Upper lobe of left lung (tissue), 6 donors: ENCODE data around the gene PIF1. TPM values are rescaled to one million over a fixed set of nuclear protein-coding genes. Genes with fewer than 3 reads are reported as not detected.
"Not testable (repeated sequence)": the region's sequence is repeated elsewhere in the genome, so short reads cannot be mapped to it uniquely, and the experiment has no call there.

Source experiments
- ATAC-seq, 2 donors: fragments of 200-7000 bp; cut with Tn5 transposase; one replicate each; pipeline ENCODE4 v1.9.1; 2022; ENCODE audit warnings: mild to moderate bottlenecking in 2 of 2, moderate library complexity in 2 of 2; ENCODE audit not compliant: low FRiP score in 2 of 2
- DNase-seq, 2 donors: peaks; one replicate each; pipeline ENCODE4 v3.0.0-alpha.2; 2019 to 2020
- H3K27ac ChIP-seq, 4 donors: fragments of 200-600 bp; sonication (generic); one replicate each; pipeline ENCODE4 v1.5.1; 2016 to 2019
- H3K27me3 ChIP-seq, 4 donors: fragments of 200-600 bp; sonication (generic); one replicate each; pipeline ENCODE4 v1.5.1; 2017 to 2019
- H3K36me3 ChIP-seq, 4 donors: fragments of 200-600 bp; sonication (generic); one replicate each; pipeline ENCODE4 v1.5.1; 2016 to 2019
- H3K4me1 ChIP-seq, 4 donors: fragments of 200-600 bp; sonication (generic); one replicate each; pipeline ENCODE4 v1.5.1; 2018 to 2019
- H3K4me3 ChIP-seq, 4 donors: fragments of 200-600 bp; sonication (generic); one replicate each; pipeline ENCODE4 v1.5.1; 2017 to 2019; ENCODE audit warnings: mild to moderate bottlenecking in 2 of 4, moderate library complexity in 1 of 4
- H3K9me3 ChIP-seq, 4 donors: fragments of 200-600 bp; sonication (generic); one replicate each; pipeline ENCODE4 v1.5.1; 2018 to 2019
- CTCF ChIP-seq, 6 experiments: fragments of 450-650 bp in 4 of 6; fragments of 200-600 bp in 2 of 6; sonication (generic) in 2 of 6; IDR thresholded peaks; one replicate each; pipeline ENCODE4 v1.5.1; 2016 to 2019; ENCODE audit warnings: antibody characterized with exemption in 6 of 6
- EP300 ChIP-seq, 4 donors: sonication (generic); formaldehyde crosslinking; IDR thresholded peaks; one replicate each; pipeline ENCODE4 v1.5.1; 2017; ENCODE audit warnings: antibody characterized with exemption in 4 of 4, control low read depth in 2 of 4
- POLR2A ChIP-seq, 4 donors: fragments of 450-650 bp; IDR thresholded peaks; one replicate each; pipeline ENCODE4 v1.5.1; 2016 to 2017; ENCODE audit warnings: antibody characterized with exemption in 4 of 4, mild to moderate bottlenecking in 2 of 4
- POLR2AphosphoS5 ChIP-seq, 2 donors: sonication (generic); formaldehyde crosslinking; IDR thresholded peaks; one replicate each; pipeline ENCODE4 v1.5.1; 2017; ENCODE audit warnings: antibody characterized with exemption in 2 of 2
- WGBS, 2 donors: methylation state at CpG; one replicate each; pipeline ENCODE4 v1.1.5; 2017 to 2018; 5-methylcytosine and 5-hydroxymethylcytosine counted together
- total RNA-seq, 6 donors: library from RNA; depleted of rRNA in 4 of 6; stranded (reverse); fragments of >200 nt in 4 of 6; gene quantifications; one replicate each; pipeline versions ENCODE4 v1.1.0 to v1.2.1, GENCODE V29; 2016 to 2021
- donor health status: DM: no; HTN: no; CAD: no; lungs with moderate emphysema.
- donor health status: DM: no; HTN: yes; CAD: no; lungs with severe emphysema.

Gene PIF1
- total RNA-seq, 6 donors from 2014 or later, result 0.61 to 6.2 (median 1.1) TPM

DNA sequence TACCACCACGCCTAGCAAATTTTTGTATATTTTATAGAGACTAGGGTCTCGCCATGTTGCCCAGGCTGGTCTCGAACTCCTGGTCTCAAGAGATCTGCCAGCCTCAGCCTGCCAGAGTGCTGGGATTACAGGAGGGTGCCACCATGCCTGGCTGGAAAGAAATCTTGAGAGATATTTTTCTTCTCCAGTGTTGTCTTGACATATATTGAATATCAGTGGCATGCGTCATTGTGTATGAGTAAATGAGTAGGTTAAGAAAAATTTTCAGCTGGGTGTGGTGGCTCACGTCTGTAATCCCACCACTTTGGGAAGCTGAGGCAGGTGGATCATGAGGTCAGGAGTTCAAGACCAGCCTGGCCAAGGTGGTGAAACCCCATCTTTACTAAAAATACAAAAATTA, 3.5 kb upstream of the PIF1 start:
- ATAC-seq, result no peak
- H3K36me3 ChIP-seq, result no peaks in the 10 kb centered on the region
- H3K27me3 ChIP-seq, result peaks cover 0 to 4% (median under 1%) of the 10 kb centered on the region in 4 donors
- WGBS, 2 donors, result 92 to 96% methylated on average over 5 of the region's 5 CpGs
- H3K4me3 ChIP-seq, result no peak overlapping the region
- H3K4me1 ChIP-seq, result peaks cover 13 to 19% (median 18%) of the 10 kb centered on the region in 4 donors
- DNase-seq, result no peak
- no peaks in the 10 kb centered on the region for H3K9me3 ChIP-seq
- H3K27ac ChIP-seq, result no peak overlapping the region
- TF ChIP-seq POLR2AphosphoS5 (IDR thresholded peaks at IDR 0.05) (no peak), POLR2A (IDR thresholded peaks at IDR 0.05) (no peak), CTCF (IDR thresholded peaks at IDR 0.05) (no peak), EP300 (IDR thresholded peaks at IDR 0.05) (no peak)

- Histone ChIP-seq H3K9me3 (no peaks in the 10 kb centered on the region), H3K4me3 (peak overlapping the region; percentile 19 to 56 (median 47)), H3K4me1 (peaks cover 20 to 30% (median 23%) of the 10 kb centered on the region in 4 donors), H3K27me3 (peaks cover 0 to 6% (median 3%) of the 10 kb centered on the region in 4 donors), H3K36me3 (no peaks in the 10 kb centered on the region), H3K27ac (peak overlapping the region in 1 of 4 donors; percentile 70)
- 4 to 5% methylated on average over 12 to 15 of the region's 17 CpGs for WGBS, 2 donors
- TF ChIP-seq EP300 (IDR thresholded peaks at IDR 0.05), result no peak
- TF ChIP-seq CTCF (IDR thresholded peaks at IDR 0.05), result no peak
- TF ChIP-seq POLR2AphosphoS5 (IDR thresholded peaks at IDR 0.05), result no peak
- TF ChIP-seq POLR2A (IDR thresholded peaks at IDR 0.05), result no peak
- DNase-seq (no peak), ATAC-seq (peak in 1 of 2 donors; percentile 0)
Measured at GRCh38 chr15:64824929-64825430, 467 bp downstream of the PIF1 start.

GRCh38 chr15:64816452-64816851, 9.0 kb downstream of the PIF1 start:
- H3K4me3 ChIP-seq, result no peak overlapping the region
- H3K9me3 ChIP-seq, result no peaks in the 10 kb centered on the region
- ATAC-seq, result peak in 1 of 2 donors; percentile 25
- no peaks in the 10 kb centered on the region for H3K27me3 ChIP-seq
- no peaks in the 10 kb centered on the region for H3K4me1 ChIP-seq
- no peak for TF ChIP-seq POLR2A (IDR thresholded peaks at IDR 0.05)
- 96 to 100% methylated on average over 1 to 13 of the region's 13 CpGs for WGBS, 2 donors
- no peaks in the 10 kb centered on the region for H3K36me3 ChIP-seq
- no peak for DNase-seq
- no peak overlapping the region for H3K27ac ChIP-seq

GRCh38 chr15:64814965-64815364, 10.5 kb downstream of the PIF1 start:
- not testable (repeated sequence) for H3K4me3 ChIP-seq, DNase-seq, ATAC-seq, H3K27ac ChIP-seq, H3K36me3 ChIP-seq, H3K9me3 ChIP-seq, H3K27me3 ChIP-seq, H3K4me1 ChIP-seq
- 59 to 75% methylated on average over 4 of the region's 4 CpGs for WGBS, 2 donors

GRCh38 chr15:64814283-64814682, 11.2 kb downstream of the PIF1 start:
- DNase-seq, H3K27me3 ChIP-seq, ATAC-seq, H3K36me3 ChIP-seq, H3K9me3 ChIP-seq, H3K27ac ChIP-seq, H3K4me3 ChIP-seq, H3K4me1 ChIP-seq: not testable (repeated sequence)
- WGBS, 2 donors, result 93 to 97% methylated on average over 8 of the region's 8 CpGs

- no peak for TF ChIP-seq POLR2A (IDR thresholded peaks at IDR 0.05)
- TF ChIP-seq CTCF (IDR thresholded peaks at IDR 0.05), result no peak
- TF ChIP-seq EP300 (IDR thresholded peaks at IDR 0.05), result no peak
- TF ChIP-seq POLR2AphosphoS5 (IDR thresholded peaks at IDR 0.05), result no peak
- 72 to 74% methylated on average over 6 of the region's 6 CpGs for WGBS, 2 donors
- no peak for DNase-seq
Measured at GRCh38 chr15:64813075-64813474, 12.4 kb downstream of the PIF1 start.

More at GRCh38 chr15:64813075-64813474, 12.4 kb downstream of the PIF1 start:
- no peaks in the 10 kb centered on the region for H3K9me3 ChIP-seq
- no peak for ATAC-seq
- H3K4me1 ChIP-seq, result no peaks in the 10 kb centered on the region
- no peak overlapping the region for H3K27ac ChIP-seq
- no peaks in the 10 kb centered on the region for H3K36me3 ChIP-seq
- no peak overlapping the region for H3K4me3 ChIP-seq
- H3K27me3 ChIP-seq, result no peaks in the 10 kb centered on the region
